CD14-positive monocyte (primary cell): ENCODE data around the gene FGF7. TPM values are rescaled to one million over a fixed set of nuclear protein-coding genes. Genes with fewer than 3 reads are reported as not detected.

ENCODE experiments used
- DNase-seq, 3 donors: peaks; one replicate each; pipeline ENCODE4 v3.0.0-alpha.2; 2011 to 2022
- H2AFZ ChIP-seq: 2 replicates; pipeline ENCODE4 v1.6.0; 2012; ENCODE audit warnings: mild to moderate bottlenecking, low read depth, low read length, inconsistent platforms; ENCODE audit not compliant: insufficient read depth, poor library complexity, severe bottlenecking
- H3K27ac ChIP-seq, 2 donors: 1 replicate in 1 of 2; 2 replicates in 1 of 2; pipeline ENCODE4 v1.5.1; 2012 to 2013; ENCODE audit warnings: low read length in 2 of 2, control low read depth in 1 of 2, inconsistent platforms in 1 of 2, low read depth in 1 of 2, mild to moderate bottlenecking in 1 of 2
- H3K27me3 ChIP-seq, 2 donors: one replicate each; pipeline versions ENCODE4 v1.6.0 to v1.6.1; 2011 to 2013; ENCODE audit warnings: low read length in 2 of 2; ENCODE audit not compliant: control insufficient read depth in 2 of 2, insufficient read depth in 2 of 2
- H3K36me3 ChIP-seq, 2 donors: replicated peaks in 1 of 2; 1 replicate in 1 of 2; 2 replicates in 1 of 2; pipeline versions ENCODE4 v1.5.1 to v1.6.1; 2012 to 2013; ENCODE audit warnings: low read length in 2 of 2, control low read depth in 1 of 2, inconsistent platforms in 1 of 2, mild to moderate bottlenecking in 1 of 2; ENCODE audit not compliant: insufficient read depth in 2 of 2, control insufficient read depth in 1 of 2
- H3K4me1 ChIP-seq, 2 donors: 1 replicate in 1 of 2; 2 replicates in 1 of 2; pipeline versions ENCODE4 v1.5.1 to v1.6.1; 2012 to 2013; ENCODE audit warnings: low read length in 2 of 2, control low read depth in 1 of 2, inconsistent platforms in 1 of 2, mild to moderate bottlenecking in 1 of 2, moderate library complexity in 1 of 2; ENCODE audit not compliant: insufficient read depth in 2 of 2, control insufficient read depth in 1 of 2
- H3K4me2 ChIP-seq: replicated peaks from 2 replicates; pipeline ENCODE3; 2012; ENCODE audit warnings: low read length, moderate library complexity, mild to moderate bottlenecking; ENCODE audit not compliant: poor library complexity, severe bottlenecking; ENCODE audit errors: extremely low read depth
- H3K4me3 ChIP-seq, 3 experiments: fragments of 200-600 bp in 1 of 3; sonication (generic) in 1 of 3; replicated peaks in 1 of 3; 1 replicate in 2 of 3; 2 replicates in 1 of 3; pipeline ENCODE4 v1.5.1; 2011 to 2013; ENCODE audit warnings: low read length in 3 of 3, mild to moderate bottlenecking in 3 of 3, control low read depth in 2 of 3, low read depth in 2 of 3, inconsistent platforms in 1 of 3, moderate library complexity in 1 of 3
- H3K79me2 ChIP-seq: 2 replicates; pipeline ENCODE4 v1.6.0; 2012; ENCODE audit warnings: mild to moderate bottlenecking, control low read depth, inconsistent platforms, low read length, moderate library complexity; ENCODE audit not compliant: insufficient read depth
- H3K9ac ChIP-seq: 2 replicates; pipeline ENCODE4 v1.6.0; 2017; ENCODE audit warnings: low read length, mild to moderate bottlenecking; ENCODE audit not compliant: insufficient read depth, poor library complexity, severe bottlenecking
- H3K9me3 ChIP-seq, 2 donors: replicated peaks in 1 of 2; 1 replicate in 1 of 2; 2 replicates in 1 of 2; pipeline versions ENCODE4 v1.5.1 to v1.6.1; 2012 to 2013; ENCODE audit warnings: low read length in 2 of 2, control low read depth in 1 of 2; ENCODE audit not compliant: control insufficient read depth in 1 of 2, insufficient read depth in 1 of 2
- H4K20me1 ChIP-seq: 2 replicates; pipeline ENCODE4 v1.6.0; 2012; ENCODE audit warnings: mild to moderate bottlenecking, low read length, control low read depth, moderate library complexity; ENCODE audit not compliant: insufficient read depth
- H3K27ac Mint-ChIP-seq, 7 donors: one replicate each; pipeline ENCODE4 v1.8.0; 2020; ENCODE audit warnings: mild to moderate bottlenecking in 7 of 7, mixed read lengths in 7 of 7, moderate library complexity in 6 of 7, inconsistent platforms in 2 of 7
- H3K27me3 Mint-ChIP-seq, 3 donors: one replicate each; pipeline ENCODE4 v1.8.0; 2021 to 2022; ENCODE audit warnings: low read depth in 3 of 3, mild to moderate bottlenecking in 3 of 3, mixed read lengths in 3 of 3, moderate library complexity in 3 of 3, inconsistent platforms in 1 of 3
- H3K36me3 Mint-ChIP-seq, 2 donors: one replicate each; pipeline ENCODE4 v1.8.0; 2020; ENCODE audit warnings: mixed read lengths in 2 of 2, inconsistent platforms in 1 of 2, mild to moderate bottlenecking in 1 of 2
- H3K4me1 Mint-ChIP-seq: one replicate; pipeline ENCODE4 v1.8.0; 2020; ENCODE audit warnings: mild to moderate bottlenecking, mixed read lengths
- H3K4me3 Mint-ChIP-seq, 2 donors: one replicate each; pipeline ENCODE4 v1.8.0; 2020; ENCODE audit warnings: mild to moderate bottlenecking in 2 of 2, mixed read lengths in 2 of 2, moderate library complexity in 1 of 2
- H3K9me3 Mint-ChIP-seq, 7 donors: one replicate each; pipeline ENCODE4 v1.8.0; 2020 to 2022; ENCODE audit warnings: mixed read lengths in 7 of 7, mild to moderate bottlenecking in 6 of 7, moderate library complexity in 6 of 7, inconsistent platforms in 2 of 7
- CTCF ChIP-seq: fragments of 200-600 bp; IDR thresholded peaks from one replicate; pipeline ENCODE4 v1.8.0; 2022; ENCODE audit warnings: antibody characterized with exemption, mild to moderate bottlenecking
- WGBS: methylation state at CpG from one replicate; pipeline ENCODE4 v1.1.5; 2013; ENCODE audit warnings: missing lambda C conversion rate; ENCODE audit not compliant: insufficient coverage; 5-methylcytosine and 5-hydroxymethylcytosine counted together
- intact Hi-C, 2 donors: fragments of 100-400 bp; cut with micrococcal nuclease; formaldehyde crosslinking; loops; one replicate each; pipeline versions ENCODE4 v1.15.0 to v1.15.1; 2023
- polyA plus RNA-seq, 3 donors: library from polyadenylated mRNA; depleted of rRNA in 1 of 3; unstranded in 2 of 3; stranded (reverse) in 1 of 3; fragments of 300-500 nt in 2 of 3; fragments of >200 nt in 1 of 3; fragmentation: Illumina TruSeq in 2 of 3; gene quantifications; 1 replicate in 2 of 3; 2 replicates in 1 of 3; pipeline ENCODE4 v1.2.3, GENCODE V29; 2012 to 2021

The FGF7 gene
- polyA plus RNA-seq, 3 donors = not detected

- Mint-ChIP-seq H3K4me1 (no peaks in the 10 kb centered on the region), H3K4me3 (no peak overlapping the region), H3K9me3 (peaks cover 0 to 5% (median 3%) of the 10 kb centered on the region in 7 donors), H3K27ac (no peak overlapping the region), H3K36me3 (no peaks in the 10 kb centered on the region), H3K27me3 (peaks cover 0 to 2% (median 0%) of the 10 kb centered on the region in 3 donors)
- no CpG with 5 or more reads among the region's 1 CpG for WGBS
- Histone ChIP-seq H3K4me1 (no peaks in the 10 kb centered on the region), H3K9me3 (peaks cover 0 to 3% of the 10 kb centered on the region in 2 donors), H3K9ac (no peak overlapping the region), H2AFZ (no peak overlapping the region), H3K79me2 (no peaks in the 10 kb centered on the region), H3K4me2 (no peak overlapping the region), H3K27me3 (no peaks in the 10 kb centered on the region), H4K20me1 (no peaks in the 10 kb centered on the region), H3K36me3 (no peaks in the 10 kb centered on the region), H3K27ac (no peak overlapping the region), H3K4me3 (no peak overlapping the region)
- TF ChIP-seq CTCF = no peak
- DNase-seq = no peak
- intact Hi-C loops = no loop called here
These were observed 1.9 kb downstream of the FGF7 start for GRCh38 chr15:49424954-49425353.

DNA sequence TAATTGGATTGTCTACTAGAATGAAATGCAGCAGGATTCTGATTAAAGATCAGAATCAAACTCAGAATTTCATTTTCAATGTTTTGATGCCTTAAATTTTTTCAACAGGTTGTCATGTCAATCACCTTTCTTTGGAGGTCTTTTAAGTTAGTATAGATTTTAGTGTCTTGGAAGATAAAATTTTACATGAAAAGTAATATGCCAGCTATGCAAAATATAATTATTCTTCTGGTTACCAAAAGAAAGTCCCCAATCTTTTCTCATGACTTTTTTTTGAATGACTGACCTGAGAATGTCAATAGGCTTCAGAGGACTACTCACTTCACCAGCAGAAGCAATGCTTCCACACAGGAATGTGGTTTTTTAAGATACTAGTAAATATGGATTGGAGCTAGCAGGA, 4.3 kb downstream of the FGF7 start:
- Histone ChIP-seq H3K27me3 (no peaks in the 10 kb centered on the region), H3K9ac (no peak overlapping the region), H3K4me3 (no peak overlapping the region), H3K27ac (no peak overlapping the region), H3K36me3 (no peaks in the 10 kb centered on the region), H3K4me2 (no peak overlapping the region), H2AFZ (no peak overlapping the region), H4K20me1 (no peaks in the 10 kb centered on the region), H3K4me1 (no peaks in the 10 kb centered on the region), H3K79me2 (no peaks in the 10 kb centered on the region), H3K9me3 (no peaks in the 10 kb centered on the region)
- no peak for DNase-seq
- peaks cover 0 to 2% (median 0%) of the 10 kb centered on the region in 7 donors for H3K9me3 Mint-ChIP-seq
- intact Hi-C loops = no loop called here
- TF ChIP-seq CTCF = no peak
- H3K4me3 Mint-ChIP-seq = no peak overlapping the region
- H3K27ac Mint-ChIP-seq = no peak overlapping the region
- H3K4me1 Mint-ChIP-seq = no peaks in the 10 kb centered on the region
- H3K36me3 Mint-ChIP-seq = no peaks in the 10 kb centered on the region
- H3K27me3 Mint-ChIP-seq = no peaks in the 10 kb centered on the region
